ENCODE data around the gene CARF.

Gene CARF

DNA sequence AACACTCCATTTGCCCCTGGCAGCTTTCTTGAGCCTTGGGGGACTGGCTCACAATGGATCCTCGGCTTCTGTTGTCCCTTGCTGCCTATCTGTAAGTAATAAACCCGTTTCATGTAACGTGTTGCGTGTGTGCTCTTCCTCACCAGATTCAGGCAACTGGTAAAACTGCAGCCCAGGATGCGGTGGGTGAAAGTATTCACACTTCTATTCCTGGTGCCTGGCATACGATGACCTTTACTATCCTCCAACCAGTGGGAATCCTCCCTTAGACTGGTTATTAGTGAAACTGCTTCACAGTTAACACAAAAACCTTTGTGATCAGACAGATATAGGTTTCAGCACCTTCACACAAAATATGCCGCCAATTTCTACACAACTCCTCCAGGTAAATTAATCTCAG is 26.9 kb upstream of the CARF start:
- TF ChIP-seq, protein P1, sequence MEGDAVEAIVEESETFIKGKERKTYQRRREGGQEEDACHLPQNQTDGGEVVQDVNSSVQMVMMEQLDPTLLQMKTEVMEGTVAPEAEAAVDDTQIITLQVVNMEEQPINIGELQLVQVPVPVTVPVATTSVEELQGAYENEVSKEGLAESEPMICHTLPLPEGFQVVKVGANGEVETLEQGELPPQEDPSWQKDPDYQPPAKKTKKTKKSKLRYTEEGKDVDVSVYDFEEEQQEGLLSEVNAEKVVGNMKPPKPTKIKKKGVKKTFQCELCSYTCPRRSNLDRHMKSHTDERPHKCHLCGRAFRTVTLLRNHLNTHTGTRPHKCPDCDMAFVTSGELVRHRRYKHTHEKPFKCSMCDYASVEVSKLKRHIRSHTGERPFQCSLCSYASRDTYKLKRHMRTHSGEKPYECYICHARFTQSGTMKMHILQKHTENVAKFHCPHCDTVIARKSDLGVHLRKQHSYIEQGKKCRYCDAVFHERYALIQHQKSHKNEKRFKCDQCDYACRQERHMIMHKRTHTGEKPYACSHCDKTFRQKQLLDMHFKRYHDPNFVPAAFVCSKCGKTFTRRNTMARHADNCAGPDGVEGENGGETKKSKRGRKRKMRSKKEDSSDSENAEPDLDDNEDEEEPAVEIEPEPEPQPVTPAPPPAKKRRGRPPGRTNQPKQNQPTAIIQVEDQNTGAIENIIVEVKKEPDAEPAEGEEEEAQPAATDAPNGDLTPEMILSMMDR (IDR thresholded peaks at IDR 0.05), result no peak

GRCh38 chr2:202908186-202908585 is 3.9 kb upstream of the CARF start:
- TF ChIP-seq, protein P1 (IDR thresholded peaks at IDR 0.05), result no peak

- TF ChIP-seq, protein P1 (IDR thresholded peaks at IDR 0.05), result no peak
These were observed 2.5 kb upstream of the CARF start for GRCh38 chr2:202909394-202910192.

DNA sequence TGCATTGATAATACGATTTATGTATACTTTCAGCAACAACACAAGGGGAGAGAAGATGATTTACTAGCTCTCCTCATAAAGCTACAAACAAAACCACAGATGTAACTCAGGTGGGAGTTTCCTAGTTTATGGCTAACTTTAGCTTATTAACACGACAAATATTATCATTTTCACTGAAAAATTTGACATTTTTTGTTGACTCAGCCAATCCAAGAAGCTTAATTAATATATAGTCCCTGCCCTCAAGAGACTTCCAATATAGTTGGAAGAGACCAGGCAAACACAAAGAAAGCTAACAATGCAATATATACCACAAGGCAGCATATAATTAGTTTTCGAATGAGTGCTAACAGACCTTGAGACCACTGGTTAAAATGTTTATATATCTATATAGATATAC is 1.4 kb upstream of the CARF start:
- TF ChIP-seq, protein P1 (IDR thresholded peaks at IDR 0.05), result no peak

DNA sequence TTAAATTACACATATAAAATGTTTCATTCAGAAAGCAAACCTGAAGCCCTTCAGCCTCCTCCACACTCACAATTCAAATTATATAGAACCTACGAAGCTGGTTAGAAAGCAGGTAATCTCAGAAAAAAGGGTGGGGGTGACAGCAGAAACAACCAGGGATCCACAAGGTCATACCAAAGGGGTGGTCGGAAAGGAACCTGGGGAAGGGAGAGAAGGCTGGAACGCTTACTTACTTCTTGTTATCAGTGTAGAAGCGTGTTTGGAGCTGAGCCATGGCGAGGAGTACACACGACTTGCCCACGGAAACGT is 918 bp upstream of the CARF start:
- TF ChIP-seq, protein P1 (IDR thresholded peaks at IDR 0.05), result no peak

GRCh38 chr2:202918860-202919259 is 6.8 kb downstream of the CARF start:
- TF ChIP-seq, protein P1 (IDR thresholded peaks at IDR 0.05), result no peak

- TF ChIP-seq, protein P1 (IDR thresholded peaks at IDR 0.05), result no peak
These were observed 20.5 kb downstream of the CARF start for GRCh38 chr2:202932425-202933138.
